ENCODE data around the gene ADAT3.

DNA sequence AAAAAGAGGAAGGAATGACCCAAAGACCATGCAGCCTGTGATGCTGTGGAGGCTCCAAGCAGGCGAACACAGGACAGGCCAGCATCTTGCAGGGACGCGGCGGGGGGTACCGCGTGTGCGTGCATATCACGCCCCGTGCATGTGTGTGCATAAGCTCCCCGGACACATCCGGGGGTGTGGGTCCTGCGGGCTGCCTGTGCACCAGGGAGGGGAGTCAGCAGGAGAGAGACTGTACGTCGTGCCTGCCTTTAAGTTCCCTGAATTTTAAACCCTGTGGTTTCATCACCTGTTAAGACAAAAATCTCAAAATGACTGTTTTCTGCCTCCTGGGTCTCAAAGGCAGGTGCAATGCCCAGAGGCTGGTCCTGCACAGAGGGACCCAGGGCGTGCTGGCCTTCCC, 16.6 kb downstream of the ADAT3 start:
- TF ChIP-seq, protein P1, sequence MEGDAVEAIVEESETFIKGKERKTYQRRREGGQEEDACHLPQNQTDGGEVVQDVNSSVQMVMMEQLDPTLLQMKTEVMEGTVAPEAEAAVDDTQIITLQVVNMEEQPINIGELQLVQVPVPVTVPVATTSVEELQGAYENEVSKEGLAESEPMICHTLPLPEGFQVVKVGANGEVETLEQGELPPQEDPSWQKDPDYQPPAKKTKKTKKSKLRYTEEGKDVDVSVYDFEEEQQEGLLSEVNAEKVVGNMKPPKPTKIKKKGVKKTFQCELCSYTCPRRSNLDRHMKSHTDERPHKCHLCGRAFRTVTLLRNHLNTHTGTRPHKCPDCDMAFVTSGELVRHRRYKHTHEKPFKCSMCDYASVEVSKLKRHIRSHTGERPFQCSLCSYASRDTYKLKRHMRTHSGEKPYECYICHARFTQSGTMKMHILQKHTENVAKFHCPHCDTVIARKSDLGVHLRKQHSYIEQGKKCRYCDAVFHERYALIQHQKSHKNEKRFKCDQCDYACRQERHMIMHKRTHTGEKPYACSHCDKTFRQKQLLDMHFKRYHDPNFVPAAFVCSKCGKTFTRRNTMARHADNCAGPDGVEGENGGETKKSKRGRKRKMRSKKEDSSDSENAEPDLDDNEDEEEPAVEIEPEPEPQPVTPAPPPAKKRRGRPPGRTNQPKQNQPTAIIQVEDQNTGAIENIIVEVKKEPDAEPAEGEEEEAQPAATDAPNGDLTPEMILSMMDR (IDR thresholded peaks at IDR 0.05; ENCODE audit: poor library complexity): no peak
- TF ChIP-seq EZH2 (IDR thresholded peaks at IDR 0.05; ENCODE audit: borderline replicate concordance): no peak
- no peak for TF ChIP-seq EZH2phosphoT487 (IDR thresholded peaks at IDR 0.05; ENCODE audit: low read depth, severe bottlenecking, unreplicated experiment)
